Pancreas (tissue), 10 donors: ENCODE results near the gene EFNA5. TPM values are rescaled to one million over a fixed set of nuclear protein-coding genes. Genes with fewer than 3 reads are reported as not detected.

Experiments used
- ATAC-seq, 4 donors: fragments of 200-7000 bp; cut with Tn5 transposase; one replicate each; pipeline versions ENCODE4 v1.8.0 to v1.9.1; 2020; ENCODE audit warnings: mild to moderate bottlenecking in 4 of 4, moderate library complexity in 4 of 4
- DNase-seq, 6 donors: peaks; one replicate each; pipeline ENCODE4 v3.0.0-alpha.2; 2020
- FAIRE-seq: peaks from 2 replicates; lab custom pipeline; 2012; peaks lifted over from hg19 to GRCh38; lab: Jason Lieb, UNC
- H3K27ac ChIP-seq, 4 donors: fragments of 200-600 bp; sonication (generic); 1 replicate in 3 of 4; 2 replicates in 1 of 4; pipeline versions ENCODE4 v1.5.0 to v1.8.0; 2020
- H3K27me3 ChIP-seq, 4 donors: fragments of 200-600 bp; one replicate each; pipeline ENCODE4 v1.8.0; 2021
- H3K36me3 ChIP-seq, 3 donors: fragments of 200-600 bp; sonication (generic) in 1 of 3; one replicate each; pipeline versions ENCODE4 v1.5.0 to v1.8.0; 2020 to 2021
- H3K4me1 ChIP-seq, 3 donors: fragments of 200-600 bp; one replicate each; pipeline ENCODE4 v1.8.0; 2021
- H3K4me3 ChIP-seq, 4 donors: fragments of 200-600 bp; sonication (generic) in 2 of 4; one replicate each; pipeline versions ENCODE4 v1.5.0 to v1.8.0; 2020 to 2021
- H3K9me3 ChIP-seq, 4 donors: fragments of 200-600 bp; one replicate each; pipeline ENCODE4 v1.8.0; 2021
- CTCF ChIP-seq, 4 donors: fragments of 200-600 bp; sonication (generic) in 3 of 4; IDR thresholded peaks; one replicate each; pipeline versions ENCODE4 v1.5.0 to v1.8.0; 2021; ENCODE audit warnings: antibody characterized with exemption in 4 of 4
- WGBS, 2 donors: extraction: QIAGEN DNeasy Blood & Tissue Kit; methylation state at CpG; one replicate each; pipeline ENCODE4 v1.1.7; 2013; 5-methylcytosine and 5-hydroxymethylcytosine counted together
- intact Hi-C, 3 donors: fragments of 100-400 bp; cut with DNase I; formaldehyde crosslinking; loops; one replicate each; pipeline versions ENCODE4 v1.11.1 to v1.14.2; 2022
- polyA plus RNA-seq, 2 donors: library from polyadenylated mRNA; stranded (reverse); fragments of 200-250 nt; gene quantifications; one replicate each; pipeline ENCODE4 v1.2.3, GENCODE V29; 2013
- total RNA-seq, 6 donors: library from RNA; stranded (reverse); fragmentation: NEBNext Ultra II Directional in 4 of 6; extraction: Animal tissue kit (Norgen Biotek cat#: 25700) in 4 of 6; gene quantifications; one replicate each; pipeline versions ENCODE4 v1.2.1 to v1.2.4, GENCODE V29; 2021 to 2023
- donor health status: healthy with polysubstance abuse.
- donor health status: DM: no; HTN: no; CAD: no; lungs with moderate emphysema.
- donor health status: DM: no; HTN: no; CAD: no.
- donor health status: control.
- donor health status: control.
- donor health status: Bipolar disorder and iron deficiency.
- donor health status: DM: yes; HTN: yes; CAD: no.
- donor health status: DM: no; HTN: no; CAD: no.
- donor health status: DM: no; HTN: no; CAD: no.
- donor health status: DM: yes; HTN: yes; CAD: no.

Gene EFNA5
- total and polyA plus RNA-seq, 8 donors = 0.23 to 3.8 (median 2.1) TPM

- FAIRE-seq (no peak), ATAC-seq (no peak), DNase-seq (no peak)
- Histone ChIP-seq H3K9me3 (no peaks in the 10 kb centered on the region), H3K27ac (no peak overlapping the region), H3K4me1 (no peaks in the 10 kb centered on the region), H3K27me3 (no peaks in the 10 kb centered on the region), H3K4me3 (no peak overlapping the region), H3K36me3 (no peaks in the 10 kb centered on the region)
- TF ChIP-seq CTCF (IDR thresholded peaks at IDR 0.05) = no peak
- intact Hi-C loops = no loop called here
- 56 to 77% methylated on average over 2 of the region's 2 CpGs for WGBS, 2 donors
Measured at GRCh38 chr5:107378218-107378899, 292.4 kb downstream of the EFNA5 start.

- no peak for FAIRE-seq
- no peak for TF ChIP-seq CTCF (IDR thresholded peaks at IDR 0.05)
- no peak overlapping the region for H3K4me3 ChIP-seq
- H3K27me3 ChIP-seq = no peaks in the 10 kb centered on the region
- intact Hi-C loops = no loop called here
- H3K36me3 ChIP-seq = no peaks in the 10 kb centered on the region
- ATAC-seq = no peak
- no peaks in the 10 kb centered on the region for H3K9me3 ChIP-seq
- 80 to 82% methylated on average over 5 of the region's 5 CpGs for WGBS, 2 donors
- H3K4me1 ChIP-seq = no peaks in the 10 kb centered on the region
- DNase-seq = no peak
- no peak overlapping the region for H3K27ac ChIP-seq
Measured at GRCh38 chr5:107377277-107377609, 293.5 kb downstream of the EFNA5 start.

- no peak for FAIRE-seq
- intact Hi-C loops = no loop called here
- H3K4me3 ChIP-seq = no peak overlapping the region
Measured at GRCh38 chr5:107376546-107377276, 294.0 kb downstream of the EFNA5 start.

GRCh38 chr5:107373549-107374263, 297.0 kb downstream of the EFNA5 start:
- intact Hi-C loops = no loop called here
- H3K4me3 ChIP-seq = no peak overlapping the region
- DNase-seq (no peak), FAIRE-seq (no peak), ATAC-seq (no peak)
- no peaks in the 10 kb centered on the region for H3K9me3 ChIP-seq
- no peaks in the 10 kb centered on the region for H3K4me1 ChIP-seq
- no peaks in the 10 kb centered on the region for H3K36me3 ChIP-seq
- no peaks in the 10 kb centered on the region for H3K27me3 ChIP-seq
- TF ChIP-seq CTCF (IDR thresholded peaks at IDR 0.05) = no peak
- H3K27ac ChIP-seq = no peak overlapping the region
- 79 to 82% methylated on average over 9 of the region's 9 CpGs for WGBS, 2 donors

More at GRCh38 chr5:107376546-107377276, 294.0 kb downstream of the EFNA5 start:
- H3K27me3 ChIP-seq = no peaks in the 10 kb centered on the region
- H3K4me1 ChIP-seq = no peaks in the 10 kb centered on the region
- 77 to 86% methylated on average over 11 of the region's 11 CpGs for WGBS, 2 donors
- DNase-seq (no peak), ATAC-seq (no peak)
- H3K27ac ChIP-seq = no peak overlapping the region
- no peaks in the 10 kb centered on the region for H3K9me3 ChIP-seq
- no peak for TF ChIP-seq CTCF (IDR thresholded peaks at IDR 0.05)
- H3K36me3 ChIP-seq = no peaks in the 10 kb centered on the region
